Mucosa of gallbladder (tissue), 1 donor: ENCODE data around the gene DNAJC15. TPM values are rescaled to one million over a fixed set of nuclear protein-coding genes. Genes with fewer than 3 reads are reported as not detected.
"Not testable (repeated sequence)": the region's sequence is repeated elsewhere in the genome, so short reads cannot be mapped to it uniquely, and the experiment has no call there.

ENCODE experiments used
- DNase-seq: peaks from one replicate; pipeline ENCODE4 v3.0.0-alpha.2; 2020; ENCODE audit warnings: low spot score
- total RNA-seq: library from RNA; stranded (reverse); gene quantifications from one replicate; pipeline ENCODE4 v1.2.1, GENCODE V29; 2021
- donor health status: DM: no; HTN: no; CAD: no.

The DNAJC15 gene
- 17.6 TPM for total RNA-seq

- DNase-seq: peak; percentile 86
Observed at GRCh38 chr13:43023289-43023963, at the start of gene DNAJC15. DNAJC15 (plus strand) TSS chr13:43023586; CDS start chr13:43023627, 41 bp downstream.

- DNase-seq: no peak
Observed at GRCh38 chr13:42976066-42976465, 47.3 kb upstream of the DNAJC15 start.

- DNase-seq: no peak
Observed at GRCh38 chr13:42977219-42977659, 46.1 kb upstream of the DNAJC15 start.

GRCh38 chr13:42981317-42981716 lies 42.1 kb upstream of the DNAJC15 start:
- DNase-seq: no peak

- peak; percentile 73 for DNase-seq
Observed at GRCh38 chr13:42981853-42982252, 41.5 kb upstream of the DNAJC15 start.

- DNase-seq: no peak
Observed at GRCh38 chr13:42984026-42984425, 39.4 kb upstream of the DNAJC15 start.

GRCh38 chr13:42984691-42985090 lies 38.7 kb upstream of the DNAJC15 start:
- DNase-seq: no peak

GRCh38 chr13:42985312-42986175 lies 37.8 kb upstream of the DNAJC15 start:
- peak; percentile 51 for DNase-seq

- no peak for DNase-seq
Observed at GRCh38 chr13:42986176-42986574, 37.2 kb upstream of the DNAJC15 start.

- DNase-seq: no peak
Observed at GRCh38 chr13:42990291-42991232, 32.8 kb upstream of the DNAJC15 start.

GRCh38 chr13:42991233-42991897 lies 32.0 kb upstream of the DNAJC15 start:
- DNase-seq: not testable (repeated sequence)

- peak; percentile 66 for DNase-seq
Observed at GRCh38 chr13:42991898-42992763, 31.3 kb upstream of the DNAJC15 start, which contains the start of gene EPSTI1. EPSTI1 (minus strand) TSS chr13:42992241; CDS start chr13:42992165, 76 bp downstream.

GRCh38 chr13:42992764-42993122 lies 30.6 kb upstream of the DNAJC15 start:
- DNase-seq: no peak

GRCh38 chr13:42994878-42995277 lies 28.5 kb upstream of the DNAJC15 start:
- DNase-seq: no peak

- DNase-seq: no peak
Observed at GRCh38 chr13:42996584-42996983, 26.8 kb upstream of the DNAJC15 start.

- no peak for DNase-seq
Observed at GRCh38 chr13:42997381-42997780, 26.0 kb upstream of the DNAJC15 start.

- DNase-seq: no peak
Observed at GRCh38 chr13:42999491-42999890, 23.9 kb upstream of the DNAJC15 start.

- DNase-seq: no peak
Observed at GRCh38 chr13:43000676-43001075, 22.7 kb upstream of the DNAJC15 start.

GRCh38 chr13:43002021-43002420 lies 21.4 kb upstream of the DNAJC15 start:
- DNase-seq: no peak

GRCh38 chr13:43003010-43003409 lies 20.4 kb upstream of the DNAJC15 start:
- DNase-seq: no peak
